ENCODE measurements around the gene HOXB2.

Gene HOXB2

DNA sequence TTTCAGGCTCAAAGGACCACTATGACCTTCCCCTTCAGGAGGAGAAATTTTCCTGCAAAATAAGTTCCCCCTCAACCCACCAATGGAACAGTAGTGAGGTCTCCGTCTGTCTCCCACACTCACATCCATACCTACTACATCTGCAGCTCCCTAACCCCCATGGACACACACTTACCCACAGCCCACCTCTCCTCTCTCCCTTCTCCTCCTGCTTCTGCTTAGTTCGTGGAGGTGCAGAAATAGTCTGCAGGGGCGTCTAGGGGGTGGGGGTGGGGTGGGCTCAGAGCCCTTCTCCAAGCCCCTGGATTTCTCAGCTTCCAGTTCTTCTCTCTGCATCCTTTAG, 24.3 kb upstream of the HOXB2 start:
- TF ChIP-seq, protein P1, sequence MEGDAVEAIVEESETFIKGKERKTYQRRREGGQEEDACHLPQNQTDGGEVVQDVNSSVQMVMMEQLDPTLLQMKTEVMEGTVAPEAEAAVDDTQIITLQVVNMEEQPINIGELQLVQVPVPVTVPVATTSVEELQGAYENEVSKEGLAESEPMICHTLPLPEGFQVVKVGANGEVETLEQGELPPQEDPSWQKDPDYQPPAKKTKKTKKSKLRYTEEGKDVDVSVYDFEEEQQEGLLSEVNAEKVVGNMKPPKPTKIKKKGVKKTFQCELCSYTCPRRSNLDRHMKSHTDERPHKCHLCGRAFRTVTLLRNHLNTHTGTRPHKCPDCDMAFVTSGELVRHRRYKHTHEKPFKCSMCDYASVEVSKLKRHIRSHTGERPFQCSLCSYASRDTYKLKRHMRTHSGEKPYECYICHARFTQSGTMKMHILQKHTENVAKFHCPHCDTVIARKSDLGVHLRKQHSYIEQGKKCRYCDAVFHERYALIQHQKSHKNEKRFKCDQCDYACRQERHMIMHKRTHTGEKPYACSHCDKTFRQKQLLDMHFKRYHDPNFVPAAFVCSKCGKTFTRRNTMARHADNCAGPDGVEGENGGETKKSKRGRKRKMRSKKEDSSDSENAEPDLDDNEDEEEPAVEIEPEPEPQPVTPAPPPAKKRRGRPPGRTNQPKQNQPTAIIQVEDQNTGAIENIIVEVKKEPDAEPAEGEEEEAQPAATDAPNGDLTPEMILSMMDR (IDR thresholded peaks at IDR 0.05; ENCODE audit: extremely low read depth, insufficient read depth, missing control alignments) = no peak
- DNase-seq (ENCODE audit: low spot score) = no peak
- in situ Hi-C loops (cut with MboI; ENCODE audit: low pct_unique_long_range_greater_than_20kb, low sequenced_read_pairs, unreplicated experiment) = no loop called here

GRCh38 chr17:48568499-48569239, 23.8 kb upstream of the HOXB2 start:
- no peak for DNase-seq (ENCODE audit: low spot score)
- TF ChIP-seq, protein P1 (IDR thresholded peaks at IDR 0.05; ENCODE audit: extremely low read depth, insufficient read depth, missing control alignments) = no peak
- in situ Hi-C loops (cut with MboI; ENCODE audit: low pct_unique_long_range_greater_than_20kb, low sequenced_read_pairs, unreplicated experiment) = no loop called here

GRCh38 chr17:48567646-48568354, 22.9 kb upstream of the HOXB2 start:
- in situ Hi-C loops (cut with MboI; ENCODE audit: low pct_unique_long_range_greater_than_20kb, low sequenced_read_pairs, unreplicated experiment) = no loop called here
- TF ChIP-seq, protein P1 (IDR thresholded peaks at IDR 0.05; ENCODE audit: extremely low read depth, insufficient read depth, missing control alignments) = no peak
- no peak for DNase-seq (ENCODE audit: low spot score)

DNA sequence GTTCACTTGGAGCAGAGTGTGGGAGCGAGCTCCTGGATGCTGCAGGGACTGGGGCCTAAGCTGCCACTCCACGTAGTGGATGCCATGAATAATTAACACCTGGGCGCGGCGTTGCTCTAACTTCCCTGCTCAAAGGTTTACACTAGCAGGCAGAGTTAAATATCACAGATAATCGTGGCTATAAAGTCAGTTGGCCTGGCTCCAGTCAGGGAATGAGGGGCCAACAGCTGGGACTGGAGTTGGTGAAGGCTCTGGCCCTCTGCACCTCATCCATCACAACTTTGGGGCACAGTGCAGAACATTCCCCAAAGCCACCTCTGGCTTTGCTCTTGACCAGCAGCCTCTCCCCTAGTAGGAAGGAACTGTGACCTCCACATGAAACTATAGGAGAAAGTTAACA, 22.3 kb upstream of the HOXB2 start:
- no peak for DNase-seq (ENCODE audit: low spot score)
- TF ChIP-seq, protein P1 (IDR thresholded peaks at IDR 0.05; ENCODE audit: extremely low read depth, insufficient read depth, missing control alignments) = no peak
- in situ Hi-C loops (cut with MboI; ENCODE audit: low pct_unique_long_range_greater_than_20kb, low sequenced_read_pairs, unreplicated experiment) = no loop called here

DNA sequence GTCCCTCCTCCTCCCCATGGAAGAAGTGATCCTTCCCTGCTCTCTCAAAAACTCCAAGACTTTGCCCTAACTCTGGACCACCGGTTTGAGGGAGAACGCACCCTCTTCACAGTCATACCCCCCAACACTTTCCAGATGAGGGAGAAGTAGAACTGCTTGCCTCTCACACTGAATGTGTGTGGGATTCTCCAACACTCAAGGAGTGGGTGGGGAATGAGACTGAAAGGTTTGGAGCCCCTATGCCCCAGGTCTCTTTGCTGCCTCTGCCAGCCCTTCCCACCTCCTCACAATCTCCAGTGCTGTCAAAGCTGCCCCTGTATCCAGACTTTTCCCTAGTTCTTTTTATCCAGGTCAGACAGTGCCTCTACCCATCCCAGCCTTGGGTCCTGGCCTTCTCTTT, 21.8 kb upstream of the HOXB2 start:
- DNase-seq (ENCODE audit: low spot score) = no peak
- TF ChIP-seq, protein P1 (IDR thresholded peaks at IDR 0.05; ENCODE audit: extremely low read depth, insufficient read depth, missing control alignments) = no peak
- in situ Hi-C loops (cut with MboI; ENCODE audit: low pct_unique_long_range_greater_than_20kb, low sequenced_read_pairs, unreplicated experiment) = no loop called here

DNA sequence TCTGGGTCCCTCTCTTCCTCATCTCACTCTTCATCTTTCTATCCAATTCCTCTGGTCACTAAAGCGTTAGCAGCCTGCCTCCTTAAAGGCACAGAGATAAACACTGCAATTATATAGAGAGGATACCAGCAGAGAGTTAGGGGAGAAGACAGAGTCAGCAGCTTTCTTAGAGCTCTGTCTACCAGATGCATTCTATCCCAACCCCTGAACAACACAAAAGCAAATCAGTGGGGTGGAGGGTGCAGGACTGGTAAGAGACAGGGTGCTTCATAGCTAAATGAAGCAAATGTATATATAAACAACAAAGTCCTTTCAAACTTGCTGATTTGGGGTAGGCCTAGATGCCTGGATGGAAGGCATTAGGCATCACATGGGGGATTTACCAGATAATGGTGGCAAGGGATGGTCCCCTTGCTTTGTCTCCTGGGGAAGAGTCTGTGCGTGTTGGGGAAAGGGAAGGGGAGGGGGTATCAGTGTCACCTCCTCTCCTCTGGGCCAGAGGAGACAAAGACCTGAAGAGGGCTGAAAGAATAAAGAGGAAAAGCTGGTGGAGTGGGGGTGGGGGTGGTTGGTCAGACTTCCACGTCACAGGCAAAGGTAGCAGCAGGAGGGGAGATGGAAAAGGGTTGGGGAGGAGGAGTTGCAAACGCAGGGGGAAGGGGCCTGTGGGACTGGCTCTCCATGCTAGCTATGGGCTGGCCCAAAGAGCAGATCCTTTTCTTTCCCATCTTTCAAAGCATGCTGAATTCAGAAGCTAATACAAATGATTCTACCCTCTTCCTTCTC, 21.2 kb upstream of the HOXB2 start:
- DNase-seq (ENCODE audit: low spot score) = no peak
- in situ Hi-C loops (cut with MboI; ENCODE audit: low pct_unique_long_range_greater_than_20kb, low sequenced_read_pairs, unreplicated experiment) = no loop called here
- TF ChIP-seq, protein P1 (IDR thresholded peaks at IDR 0.05; ENCODE audit: extremely low read depth, insufficient read depth, missing control alignments) = no peak
